Measurements from ENCODE around the gene KRTAP2-1. TPM values are rescaled to one million over a fixed set of nuclear protein-coding genes. Genes with fewer than 3 reads are reported as not detected.

Gene KRTAP2-1
- polyA plus RNA-seq, 1 experiment: not detected

GRCh38 chr17:41009936-41010335 lies 37.2 kb downstream of the KRTAP2-1 start:
- Histone ChIP-seq H3K27me3 (ENCODE audit: control insufficient read depth, insufficient read depth, low read length) (no peaks in the 10 kb centered on the region), H3K4me3 (ENCODE audit: low read depth, low read length) (no peak overlapping the region), H3K36me3 (ENCODE audit: control insufficient read depth, insufficient read depth, low read length) (no peaks in the 10 kb centered on the region)
- DNase-seq (ENCODE audit: low read depth): no peak
- ChIA-PET POLR2A (no interaction called here), CTCF (no interaction called here)
- no peak for TF ChIP-seq CTCF (IDR thresholded peaks at IDR 0.05; ENCODE audit: insufficient read depth, low read depth, low read length)

DNA sequence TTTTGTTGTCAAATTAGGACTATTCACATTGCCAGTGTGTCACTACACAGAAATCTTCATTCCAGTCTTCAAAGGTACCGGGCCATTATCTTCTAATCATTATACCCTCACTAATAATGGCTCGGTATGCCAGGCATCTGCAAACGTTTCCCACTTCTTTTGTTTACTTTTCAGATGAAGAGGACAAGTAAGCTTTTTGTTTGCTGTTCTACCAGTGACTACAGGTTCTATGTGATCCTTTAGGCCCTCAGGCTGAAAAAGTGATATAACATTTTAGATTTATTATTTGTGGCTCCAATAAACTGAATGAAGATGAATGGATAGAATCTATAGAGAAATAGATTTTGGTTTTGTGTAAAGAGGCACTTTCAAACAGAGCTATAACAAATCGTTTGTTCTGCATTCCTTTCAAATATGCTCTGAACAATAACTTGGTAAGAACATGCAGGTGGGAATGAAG lies 37.8 kb downstream of the KRTAP2-1 start:
- CTCF ChIA-PET: no interaction called here
- Histone ChIP-seq H3K27me3 (ENCODE audit: control insufficient read depth, insufficient read depth, low read length) (no peaks in the 10 kb centered on the region), H3K4me3 (ENCODE audit: low read depth, low read length) (no peak overlapping the region), H3K36me3 (ENCODE audit: control insufficient read depth, insufficient read depth, low read length) (no peaks in the 10 kb centered on the region)
- DNase-seq (ENCODE audit: low read depth): no peak
- TF ChIP-seq CTCF (IDR thresholded peaks at IDR 0.05; ENCODE audit: insufficient read depth, low read depth, low read length): no peak
- POLR2A ChIA-PET: no interaction called here

DNA sequence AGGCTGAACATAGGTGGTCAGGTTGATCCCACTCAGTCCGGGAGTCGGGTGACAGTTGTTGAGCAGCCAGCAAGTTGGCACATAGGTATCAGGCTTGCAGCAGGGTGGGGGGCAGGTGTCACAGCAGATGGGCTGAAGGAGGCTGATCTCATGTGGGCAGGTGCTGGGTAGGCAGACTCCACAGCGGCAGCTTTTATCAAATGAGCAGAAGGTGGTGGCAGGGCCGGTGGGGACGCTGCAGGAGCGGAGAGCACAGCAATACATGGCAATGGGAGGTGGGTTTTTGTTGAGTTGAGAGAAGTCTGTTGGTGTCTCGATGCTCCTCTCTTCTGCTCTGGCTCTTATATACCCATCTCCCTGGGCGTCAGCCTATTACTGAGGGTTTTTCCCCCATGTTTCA lies 38.3 kb downstream of the KRTAP2-1 start, which contains the start of gene KRTAP3-1:
Gene KRTAP3-1 (minus strand): TSS at position 318 of the 400 bp plus-strand sequence. CDS start 54 bp downstream, at position 264.
- POLR2A ChIA-PET: no interaction called here
- CTCF ChIA-PET: no interaction called here

GRCh38 chr17:41004397-41004796 lies 42.7 kb downstream of the KRTAP2-1 start:
- Histone ChIP-seq H3K27me3 (ENCODE audit: control insufficient read depth, insufficient read depth, low read length) (no peaks in the 10 kb centered on the region), H3K4me3 (ENCODE audit: low read depth, low read length) (no peak overlapping the region), H3K36me3 (ENCODE audit: control insufficient read depth, insufficient read depth, low read length) (no peaks in the 10 kb centered on the region)
- DNase-seq (ENCODE audit: low read depth): no peak
- ChIA-PET POLR2A (no interaction called here), CTCF (interaction anchor here (0.9 kb wide), 1 partner anchor 14 kb away, joined by 3 read pairs; no protein-coding TSS in a partner anchor)
- TF ChIP-seq CTCF (IDR thresholded peaks at IDR 0.05; ENCODE audit: insufficient read depth, low read depth, low read length): no peak

More for the DNA sequence above, 38.3 kb downstream of the KRTAP2-1 start, which contains the start of gene KRTAP3-1:
- no peaks in the 10 kb centered on the region for H3K27me3 ChIP-seq (ENCODE audit: control insufficient read depth, insufficient read depth, low read length)
- no peak within 1 kb of the TSS for H3K4me3 ChIP-seq (ENCODE audit: low read depth, low read length)
- DNase-seq (ENCODE audit: low read depth): no peak
- no peaks in the 10 kb centered on the region for H3K36me3 ChIP-seq (ENCODE audit: control insufficient read depth, insufficient read depth, low read length)
- no peak for TF ChIP-seq CTCF (IDR thresholded peaks at IDR 0.05; ENCODE audit: insufficient read depth, low read depth, low read length)

DNA sequence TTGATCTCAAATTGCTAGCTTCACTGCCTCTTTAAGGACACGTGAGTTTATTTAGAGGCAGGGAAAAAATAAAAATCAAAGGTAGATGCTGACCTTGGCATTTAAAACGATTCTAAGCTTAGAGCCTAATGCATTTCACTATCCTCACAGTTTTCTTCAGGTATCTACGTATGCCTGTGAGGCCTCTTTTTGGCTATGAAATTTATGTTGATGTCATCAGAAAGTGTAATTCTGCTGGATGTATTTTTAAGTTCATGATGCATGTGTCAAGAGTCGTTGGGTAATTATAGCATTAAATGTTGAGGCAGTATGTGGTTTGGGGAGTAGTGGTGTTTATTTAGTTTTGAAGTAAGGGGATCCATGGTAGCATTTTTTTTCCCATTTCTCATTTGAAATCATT lies 43.2 kb downstream of the KRTAP2-1 start:
- POLR2A ChIA-PET: no interaction called here
- TF ChIP-seq CTCF (IDR thresholded peaks at IDR 0.05; ENCODE audit: insufficient read depth, low read depth, low read length): no peak
- H3K36me3 ChIP-seq (ENCODE audit: control insufficient read depth, insufficient read depth, low read length): no peaks in the 10 kb centered on the region
- DNase-seq (ENCODE audit: low read depth): no peak
- CTCF ChIA-PET: no interaction called here
- no peak overlapping the region for H3K4me3 ChIP-seq (ENCODE audit: low read depth, low read length)
- no peaks in the 10 kb centered on the region for H3K27me3 ChIP-seq (ENCODE audit: control insufficient read depth, insufficient read depth, low read length)
